ENCODE measurements around the gene PCK2. TPM values are rescaled to one million over a fixed set of nuclear protein-coding genes. Genes with fewer than 3 reads are reported as not detected.

Gene PCK2
- polyA plus RNA-seq, 1 donor from 2014 or later = 1.2 TPM

GRCh38 chr14:24054324-24054641 lies 39.8 kb upstream of the PCK2 start:
- Histone ChIP-seq H3K79me2 (replicated peaks; ENCODE audit: insufficient read depth, low read length) (peaks cover 11% of the 10 kb centered on the region), H4K20me1 (ENCODE audit: insufficient read depth) (no peaks in the 10 kb centered on the region), H2AFZ (ENCODE audit: low read depth, low read length) (no peak overlapping the region), H3K9ac (ENCODE audit: low read length) (no peak overlapping the region), H3K27ac (ENCODE audit: low read length) (no peak overlapping the region), H3K36me3 (ENCODE audit: insufficient read depth, low read length) (no peaks in the 10 kb centered on the region), H3F3A (ENCODE audit: insufficient read depth, low read length, poor library complexity, severe bottlenecking) (no peaks in the 10 kb centered on the region), H3K9me3 (ENCODE audit: low read length) (no peaks in the 10 kb centered on the region), H3K4me2 (ENCODE audit: low read length) (no peak overlapping the region), H3K4me3 (ENCODE audit: low read length) (no peak overlapping the region), H3K9me2 (ENCODE audit: insufficient read depth, low read length) (no peaks in the 10 kb centered on the region), H3K27me3 (ENCODE audit: insufficient read depth, low read depth, low read length) (no peaks in the 10 kb centered on the region)
- no peak for TF ChIP-seq RAD21 (conservative IDR thresholded peaks at IDR 0.05)
- no peak for TF ChIP-seq SMC3 (conservative IDR thresholded peaks at IDR 0.05; ENCODE audit: poor library complexity)
- no peak for TF ChIP-seq EZH2 (IDR thresholded peaks at IDR 0.05; ENCODE audit: borderline replicate concordance, insufficient read depth, low read length, poor library complexity, severe bottlenecking)
- no peak for TF ChIP-seq CTCF (IDR thresholded peaks at IDR 0.05; ENCODE audit: poor library complexity, severe bottlenecking)
- TF ChIP-seq REST (IDR thresholded peaks at IDR 0.05; ENCODE audit: borderline replicate concordance) = no peak
- no peak for TF ChIP-seq TAF1 (IDR thresholded peaks at IDR 0.05; ENCODE audit: low read depth)
- no peak for TF ChIP-seq POLR2AphosphoS5 (IDR thresholded peaks at IDR 0.05)
- TF ChIP-seq EP300 (conservative IDR thresholded peaks at IDR 0.05; ENCODE audit: poor library complexity, severe bottlenecking) = no peak
- no peak for TF ChIP-seq MXI1 (conservative IDR thresholded peaks at IDR 0.05; ENCODE audit: poor library complexity, severe bottlenecking)

GRCh38 chr14:24054646-24055045 lies 39.5 kb upstream of the PCK2 start:
- TF ChIP-seq MXI1 (conservative IDR thresholded peaks at IDR 0.05; ENCODE audit: poor library complexity, severe bottlenecking) = no peak
- H3K4me3 ChIP-seq (ENCODE audit: low read length) = no peak overlapping the region
- no peak overlapping the region for H3K27ac ChIP-seq (ENCODE audit: low read length)
- no peaks in the 10 kb centered on the region for H3K36me3 ChIP-seq (ENCODE audit: insufficient read depth, low read length)
- H4K20me1 ChIP-seq (ENCODE audit: insufficient read depth) = no peaks in the 10 kb centered on the region
- H2AFZ ChIP-seq (ENCODE audit: low read depth, low read length) = no peak overlapping the region
- H3K9me2 ChIP-seq (ENCODE audit: insufficient read depth, low read length) = no peaks in the 10 kb centered on the region
- H3K9ac ChIP-seq (ENCODE audit: low read length) = no peak overlapping the region
- H3K27me3 ChIP-seq (ENCODE audit: insufficient read depth, low read depth, low read length) = no peaks in the 10 kb centered on the region
- H3K79me2 ChIP-seq (replicated peaks; ENCODE audit: insufficient read depth, low read length) = peaks cover 11% of the 10 kb centered on the region
- H3F3A ChIP-seq (ENCODE audit: insufficient read depth, low read length, poor library complexity, severe bottlenecking) = no peaks in the 10 kb centered on the region
- no peak overlapping the region for H3K4me2 ChIP-seq (ENCODE audit: low read length)
- H3K9me3 ChIP-seq (ENCODE audit: low read length) = no peaks in the 10 kb centered on the region

Measured in neural cell (in vitro differentiated cells).